GM11168 (cell line): ENCODE data around the gene HM13.
"Not testable (repeated sequence)": the region's sequence is repeated elsewhere in the genome, so short reads cannot be mapped to it uniquely, and the experiment has no call there.

ENCODE experiments used
- in situ Hi-C: fragments of 300-500 bp; cut with MboI; formaldehyde crosslinking; loops from one replicate; pipeline ENCODE4 v1.12.0; 2022; ENCODE audit warnings: low sequenced_read_pairs; ENCODE audit not compliant: unreplicated experiment

Gene HM13

DNA sequence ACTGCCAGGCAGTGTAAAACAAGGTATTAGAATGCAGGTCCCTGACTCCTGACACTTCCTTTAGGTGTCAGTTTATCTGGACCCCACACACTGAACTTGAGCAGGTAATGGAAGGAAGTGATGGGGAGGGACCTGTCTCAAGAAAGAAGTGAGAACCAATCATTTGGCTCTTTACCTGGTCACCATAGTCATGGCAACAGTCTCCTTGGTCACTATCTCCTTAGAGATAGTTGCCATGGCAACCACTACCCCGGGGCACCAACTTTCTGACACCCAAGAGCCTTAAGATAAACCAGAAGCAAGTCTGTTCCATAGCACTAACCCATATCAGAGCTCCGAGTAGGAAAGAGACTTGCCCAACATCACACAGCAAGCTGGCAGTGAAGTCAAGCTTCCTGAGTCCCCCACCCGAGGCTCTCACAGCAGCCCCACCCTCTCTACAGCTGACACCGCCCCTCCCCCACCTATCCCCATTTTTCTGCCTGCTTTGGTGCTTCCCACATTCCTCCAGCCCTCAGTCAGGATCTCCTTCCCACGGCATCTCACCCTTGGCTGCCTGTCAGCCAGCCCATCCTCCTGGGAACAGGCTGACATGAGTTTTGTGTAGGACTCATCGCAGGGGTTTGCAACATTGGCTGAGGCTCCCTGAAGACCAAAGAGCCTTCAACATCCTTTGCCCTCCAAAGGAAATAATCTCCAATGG lies 16.3 kb upstream of the HM13 start:
- in situ Hi-C loops: no loop called here

DNA sequence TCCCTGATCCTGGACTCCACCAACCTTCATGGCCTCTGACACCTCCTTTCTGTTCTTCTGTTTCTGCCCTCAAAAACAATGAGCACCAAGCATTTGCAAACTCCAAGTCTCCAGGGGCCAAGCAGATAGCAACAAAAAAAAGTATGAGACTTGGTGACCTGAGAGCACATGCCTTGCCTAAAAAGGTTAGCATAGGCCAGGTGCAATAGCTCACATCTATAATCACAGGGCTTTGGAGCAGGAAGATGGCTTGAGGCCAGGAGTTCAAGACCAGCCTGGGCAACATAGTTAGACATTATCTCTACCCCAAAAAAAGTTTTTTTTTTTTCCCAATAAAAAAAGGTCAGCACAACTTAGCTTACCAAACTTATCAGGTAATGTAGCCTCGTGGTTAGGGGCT lies 13.7 kb upstream of the HM13 start:
- in situ Hi-C loops: loop anchor here (5.0 kb wide), 1 partner anchor 48 kb away; no protein-coding TSS in a partner anchor

DNA sequence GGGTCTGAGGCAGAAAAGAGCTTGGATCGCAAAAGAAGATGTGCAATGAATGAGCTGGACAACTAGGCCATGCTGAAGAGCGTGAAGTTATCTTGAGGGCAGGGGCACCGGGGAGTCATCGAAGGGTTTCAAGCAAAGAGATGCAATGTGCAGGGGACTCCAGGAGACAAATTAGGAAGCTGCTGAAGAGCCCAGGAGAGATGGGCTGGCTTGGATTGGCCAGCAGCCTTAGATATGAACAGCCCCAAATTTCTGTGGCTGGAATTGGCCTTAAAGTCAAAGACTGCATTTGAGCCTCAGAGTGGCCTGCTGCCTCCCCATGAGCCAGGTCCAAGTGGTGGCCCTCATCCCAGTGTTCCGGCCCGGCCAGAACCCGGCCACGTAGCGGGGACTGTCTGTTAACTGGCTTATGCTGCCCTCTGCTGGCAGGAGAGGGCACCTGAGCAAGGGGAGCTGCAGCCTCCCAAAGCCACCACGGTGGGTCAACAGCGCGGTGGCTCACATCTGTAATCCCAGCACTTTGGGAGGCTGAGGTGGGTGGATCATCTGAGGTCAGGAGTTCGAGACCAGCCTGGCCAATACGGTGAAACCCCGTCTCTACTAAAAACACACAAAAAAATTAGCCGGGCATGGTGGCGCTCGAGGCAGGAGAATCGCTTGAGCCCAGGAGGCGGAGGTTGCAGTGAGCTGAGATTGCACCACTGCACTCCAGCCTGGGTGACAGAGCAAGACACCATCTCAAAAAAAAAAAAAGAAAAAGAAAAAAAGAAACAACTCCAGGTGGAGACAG lies 11.2 kb upstream of the HM13 start:
- in situ Hi-C loops: loop anchor here (5.0 kb wide), 1 partner anchor 51 kb away; no protein-coding TSS in a partner anchor

DNA sequence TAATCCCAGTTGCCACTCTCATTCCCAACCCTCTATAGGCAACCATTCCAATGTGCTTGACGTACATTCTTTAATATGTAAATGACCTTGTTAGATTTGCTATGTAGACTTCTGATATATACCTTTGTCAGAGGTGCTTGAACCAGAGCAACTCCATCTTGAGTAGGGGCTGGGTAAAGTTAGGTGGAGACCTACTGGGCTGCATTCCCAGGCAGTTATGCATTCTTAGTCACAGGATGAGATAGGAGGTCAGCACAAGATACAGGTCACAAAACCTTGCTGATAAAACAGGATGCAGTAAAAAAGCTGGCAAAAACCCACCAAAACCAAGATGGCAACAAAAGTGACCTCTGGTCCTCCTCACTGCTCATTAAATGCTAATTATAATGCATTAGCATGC lies 8.3 kb upstream of the HM13 start:
- in situ Hi-C loops: no loop called here

- in situ Hi-C loops: no loop called here
Observed at GRCh38 chr20:31508517-31509244, 5.6 kb upstream of the HM13 start.

DNA sequence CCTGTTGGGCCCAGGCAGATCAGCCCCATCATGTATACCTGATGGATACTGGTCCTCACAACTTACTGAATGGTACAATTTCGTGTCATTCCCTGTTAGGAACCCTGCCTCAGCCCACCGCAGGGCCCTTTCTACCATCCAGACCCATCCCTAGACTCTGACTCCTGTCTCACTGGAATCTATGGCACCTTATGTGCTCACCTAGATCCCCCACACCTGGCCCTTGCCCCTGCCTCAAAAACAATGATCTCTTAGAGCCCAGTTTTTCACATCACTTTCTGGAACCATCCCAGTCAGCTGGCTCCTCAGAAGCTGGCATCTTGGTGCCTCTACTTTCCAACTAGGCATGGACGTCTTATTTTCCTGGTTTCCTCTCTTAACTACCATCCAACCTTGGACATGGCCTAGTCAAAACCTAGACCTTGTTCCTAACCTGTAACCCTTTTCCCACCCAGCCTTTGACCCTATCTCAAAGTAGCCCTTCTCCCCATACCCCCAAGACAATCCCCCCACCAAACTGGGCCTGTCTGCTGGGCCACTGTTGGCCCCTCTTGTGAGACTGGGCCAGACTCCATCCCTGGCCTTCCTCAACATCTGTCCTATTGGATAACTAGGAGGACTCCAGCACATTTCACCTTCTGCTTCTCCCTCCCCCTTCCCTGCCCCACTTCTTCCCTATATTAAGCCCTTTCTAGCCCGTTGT lies 981 bp downstream of the HM13 start:
- in situ Hi-C loops: no loop called here

- in situ Hi-C loops: no loop called here
Observed at GRCh38 chr20:31515775-31516107, 1.5 kb downstream of the HM13 start.

DNA sequence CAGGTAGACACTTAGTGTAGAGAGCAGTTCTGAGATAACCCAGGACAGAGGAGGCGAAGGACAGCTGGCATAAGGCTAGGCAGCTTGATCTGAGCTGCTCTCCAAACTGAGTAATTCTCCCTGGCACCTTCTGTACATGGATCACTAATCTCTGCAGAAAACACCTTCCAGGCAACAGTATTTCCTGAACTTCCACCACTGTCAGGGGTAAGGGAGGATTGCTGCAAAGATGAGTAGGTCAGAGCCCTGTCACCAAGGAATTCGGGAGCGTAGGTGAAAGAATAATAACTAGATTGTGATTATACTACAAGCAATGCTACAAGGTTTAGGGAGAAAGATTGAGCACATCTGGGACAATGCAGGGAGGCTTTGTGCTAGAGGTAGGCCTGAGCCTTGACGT lies 1.9 kb downstream of the HM13 start:
- in situ Hi-C loops: no loop called here

GRCh38 chr20:31516651-31517050 lies 2.4 kb downstream of the HM13 start:
- in situ Hi-C loops: no loop called here

DNA sequence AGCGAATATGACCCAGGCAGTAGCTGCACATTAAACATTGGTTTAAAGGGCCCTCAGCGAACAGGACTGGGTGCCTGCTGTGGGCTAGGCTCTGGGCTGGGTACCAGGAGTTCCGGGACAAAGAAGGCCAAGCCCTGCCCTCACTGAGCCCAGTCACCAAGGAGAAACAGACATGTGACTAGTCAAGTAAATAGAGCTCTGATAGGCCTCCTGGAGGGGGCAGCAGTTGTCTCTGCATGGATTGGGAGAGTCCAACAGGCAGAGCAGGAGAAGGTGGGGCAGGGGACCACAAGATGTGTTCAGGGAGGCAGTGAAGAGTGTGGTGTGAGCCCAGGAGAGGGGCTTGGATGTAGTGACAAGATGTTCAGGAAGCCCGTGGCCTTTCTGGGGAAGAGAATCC lies 3.1 kb downstream of the HM13 start:
- in situ Hi-C loops: no loop called here

DNA sequence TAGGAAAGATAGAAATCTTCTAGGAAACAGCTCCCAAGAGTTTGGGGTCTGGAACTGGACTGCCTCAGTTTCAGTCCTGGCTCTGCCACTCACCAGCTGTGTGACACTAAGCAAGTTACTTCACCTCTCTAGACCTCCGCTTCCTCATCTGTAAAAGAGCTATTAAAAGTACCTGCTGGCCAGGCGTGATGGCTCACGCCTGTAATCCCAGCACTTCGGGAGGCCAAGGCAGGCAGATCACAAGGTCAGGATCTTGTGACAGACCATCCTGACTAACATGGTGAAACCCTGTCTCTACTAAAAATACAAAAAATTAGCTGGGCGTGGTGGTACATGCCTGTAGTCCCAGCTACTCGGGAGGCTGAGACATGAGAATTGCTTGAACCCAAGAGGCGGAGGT lies 7.0 kb downstream of the HM13 start:
- in situ Hi-C loops: not testable (repeated sequence)

- in situ Hi-C loops: no loop called here
Observed at GRCh38 chr20:31522731-31523130, 8.5 kb downstream of the HM13 start.

- in situ Hi-C loops: no loop called here
Observed at GRCh38 chr20:31523361-31524283, 9.4 kb downstream of the HM13 start.

DNA sequence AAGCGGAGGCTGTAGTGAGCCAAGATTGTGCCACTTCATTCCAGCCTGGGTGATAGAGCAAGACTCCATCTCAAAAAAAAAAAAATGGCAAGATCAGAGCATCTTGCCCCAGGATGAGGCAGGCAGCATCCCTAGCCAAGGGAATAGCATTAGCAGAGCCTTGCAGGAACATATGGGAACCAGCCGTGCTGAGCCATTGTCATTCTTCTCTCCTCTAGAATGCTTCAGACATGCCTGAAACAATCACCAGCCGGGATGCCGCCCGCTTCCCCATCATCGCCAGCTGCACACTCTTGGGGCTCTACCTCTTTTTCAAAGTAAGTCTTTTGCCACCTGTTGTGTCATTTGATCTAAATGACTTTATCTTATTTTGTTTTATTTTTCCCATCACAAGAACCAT lies 13.0 kb downstream of the HM13 start:
- in situ Hi-C loops: no loop called here

DNA sequence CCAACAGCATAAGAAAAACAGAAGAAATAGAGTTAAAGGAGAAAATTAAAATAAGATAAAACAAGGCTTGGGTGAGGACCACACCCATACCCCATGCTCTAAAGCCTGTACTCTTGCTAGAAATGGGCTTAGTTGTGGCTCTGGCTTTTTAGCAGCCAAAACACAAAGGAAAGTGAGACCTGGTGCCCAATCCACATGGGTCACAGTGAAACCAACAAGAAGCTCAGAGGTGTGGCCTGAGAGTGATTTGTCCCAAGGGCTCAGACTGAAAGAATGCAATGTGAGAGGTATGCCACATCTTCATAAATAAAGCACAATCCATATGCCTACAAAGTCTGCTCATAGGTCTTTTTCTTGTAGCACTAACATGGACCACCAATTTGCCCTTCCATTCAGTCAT lies 21.1 kb downstream of the HM13 start:
- in situ Hi-C loops: no loop called here

- in situ Hi-C loops: no loop called here
Observed at GRCh38 chr20:31536575-31536974, 22.3 kb downstream of the HM13 start.

DNA sequence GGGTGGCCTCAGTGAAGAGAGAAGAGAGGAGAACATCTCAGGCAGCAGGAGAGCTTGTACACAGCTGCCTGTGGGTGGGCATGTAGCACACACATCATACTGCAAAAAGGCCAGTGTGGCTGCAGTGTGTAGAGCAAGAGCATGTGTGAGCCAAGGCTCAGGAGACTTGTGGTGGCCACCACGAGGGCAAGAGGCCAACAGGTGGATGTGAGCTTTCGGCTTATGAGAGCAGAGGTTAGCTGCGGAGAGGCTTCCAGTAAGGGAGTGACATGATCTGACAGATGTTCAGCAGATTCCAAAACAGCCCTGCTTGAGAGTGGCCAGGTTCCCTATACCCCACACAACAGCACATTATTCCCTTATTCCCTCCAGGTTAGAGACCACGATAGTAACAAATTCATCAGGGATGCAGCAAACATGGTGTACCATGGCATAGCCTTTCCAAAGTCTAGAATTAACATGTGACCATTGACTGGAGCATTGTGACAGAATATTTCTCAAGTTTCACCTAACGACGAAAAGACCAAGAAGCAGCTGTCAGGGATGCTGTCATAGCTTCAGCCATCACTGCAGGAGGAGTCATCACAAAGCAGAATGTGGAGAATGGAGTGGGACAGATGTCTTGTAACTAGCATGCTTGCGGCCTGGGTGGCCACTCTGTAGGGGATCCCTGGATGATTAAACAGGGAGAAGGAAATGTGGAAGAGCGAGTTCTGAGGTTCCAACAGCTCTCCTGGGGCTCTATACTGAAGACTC lies 23.1 kb downstream of the HM13 start:
- in situ Hi-C loops: no loop called here

DNA sequence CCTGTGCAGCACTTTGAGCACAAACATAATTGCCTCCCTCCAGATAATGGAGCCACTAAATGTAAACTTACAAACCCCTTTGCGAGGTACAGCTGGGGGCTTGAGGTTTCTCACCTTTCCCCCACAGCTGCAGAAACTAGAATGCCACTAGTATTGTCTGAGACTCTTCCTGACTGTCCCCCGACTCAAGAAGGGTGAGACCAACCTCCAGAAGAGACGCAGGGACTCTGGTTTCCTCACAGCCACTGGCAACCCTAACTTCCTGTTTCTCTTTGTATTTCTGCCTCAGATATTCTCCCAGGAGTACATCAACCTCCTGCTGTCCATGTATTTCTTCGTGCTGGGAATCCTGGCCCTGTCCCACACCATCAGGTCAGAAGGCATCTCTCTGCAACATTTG lies 23.6 kb downstream of the HM13 start:
- in situ Hi-C loops: no loop called here

DNA sequence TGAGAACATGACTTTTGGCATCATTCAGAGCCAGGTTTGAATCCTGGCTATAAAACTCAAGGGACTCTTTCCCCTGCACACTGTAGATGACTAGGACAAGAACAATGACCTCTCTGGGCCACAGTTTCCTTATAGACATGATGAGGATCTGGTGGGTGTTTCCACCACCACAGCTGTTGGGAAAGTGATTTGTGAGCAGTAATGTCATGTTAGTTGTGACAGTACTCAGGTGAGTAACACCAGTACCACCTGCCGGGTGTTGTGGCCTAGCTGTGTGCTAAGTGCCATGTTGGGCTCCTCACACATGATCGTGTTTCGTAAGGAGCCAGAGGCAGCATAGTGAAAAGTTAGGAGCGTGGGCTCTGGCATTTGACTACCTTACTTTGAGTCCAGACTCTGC lies 24.1 kb downstream of the HM13 start:
- in situ Hi-C loops: no loop called here
